Motor neuron (in vitro differentiated cells): Measurements from ENCODE around the gene RPP25. TPM values are rescaled to one million over a fixed set of nuclear protein-coding genes. Genes with fewer than 3 reads are reported as not detected.
A peak's percentile ranks its signal among the peaks of the same experiment; 100 is the strongest.

Experiments
- ATAC-seq, 8 experiments: fragments of 200-7000 bp; cut with Tn5 transposase; replicated peaks in 6 of 8; 2 replicates each; pipeline ENCODE4 v1.8.0; 2021; ENCODE audit warnings: mild to moderate bottlenecking in 8 of 8, moderate library complexity in 8 of 8
- H3K27ac ChIP-seq, 2 donors: fragments of 250-450 bp; sonication (Bioruptor Pico); 2 replicates each; pipeline ENCODE4 v1.9.0; 2021; ENCODE audit warnings: antibody characterized with exemption in 2 of 2, mild to moderate bottlenecking in 2 of 2, moderate library complexity in 1 of 2
- H3K4me1 ChIP-seq, 2 donors: fragments of 250-450 bp; sonication (Bioruptor Pico); replicated peaks in 1 of 2; 2 replicates each; pipeline ENCODE4 v1.6.1; 2021; ENCODE audit warnings: antibody characterized with exemption in 2 of 2, mild to moderate bottlenecking in 2 of 2, moderate library complexity in 1 of 2
- H3K4me3 ChIP-seq, 5 donors: fragments of 250-450 bp; sonication (Bioruptor Pico); 2 replicates each; pipeline ENCODE4 v1.9.0; 2021; ENCODE audit warnings: antibody characterized with exemption in 5 of 5, mild to moderate bottlenecking in 5 of 5, moderate library complexity in 4 of 5
- WGBS, 10 experiments: fragments of 450-650 bp; shearing (Covaris generic); methylation state at CpG; one replicate each; pipeline ENCODE4 v1.0.0; 2022; 5-methylcytosine and 5-hydroxymethylcytosine counted together
- in situ Hi-C, 9 experiments: fragments of 400-800 bp; cut with MboI; loops; one replicate each; pipeline ENCODE4 v1.15.0; 2021; ENCODE audit warnings: low sequenced_read_pairs in 9 of 9, low pct_unique_long_range_greater_than_20kb in 2 of 9; ENCODE audit not compliant: unreplicated experiment in 9 of 9
- total RNA-seq, 8 experiments: library from RNA; unstranded; fragments of 300-600 nt; gene quantifications; 2 replicates each; pipeline versions ENCODE4 v1.2.3 to v1.2.4, GENCODE V29; 2022

RPP25 gene
- total RNA-seq, 8 experiments from 2014 or later = 3.2 to 13.9 (median 9.5) TPM

DNA sequence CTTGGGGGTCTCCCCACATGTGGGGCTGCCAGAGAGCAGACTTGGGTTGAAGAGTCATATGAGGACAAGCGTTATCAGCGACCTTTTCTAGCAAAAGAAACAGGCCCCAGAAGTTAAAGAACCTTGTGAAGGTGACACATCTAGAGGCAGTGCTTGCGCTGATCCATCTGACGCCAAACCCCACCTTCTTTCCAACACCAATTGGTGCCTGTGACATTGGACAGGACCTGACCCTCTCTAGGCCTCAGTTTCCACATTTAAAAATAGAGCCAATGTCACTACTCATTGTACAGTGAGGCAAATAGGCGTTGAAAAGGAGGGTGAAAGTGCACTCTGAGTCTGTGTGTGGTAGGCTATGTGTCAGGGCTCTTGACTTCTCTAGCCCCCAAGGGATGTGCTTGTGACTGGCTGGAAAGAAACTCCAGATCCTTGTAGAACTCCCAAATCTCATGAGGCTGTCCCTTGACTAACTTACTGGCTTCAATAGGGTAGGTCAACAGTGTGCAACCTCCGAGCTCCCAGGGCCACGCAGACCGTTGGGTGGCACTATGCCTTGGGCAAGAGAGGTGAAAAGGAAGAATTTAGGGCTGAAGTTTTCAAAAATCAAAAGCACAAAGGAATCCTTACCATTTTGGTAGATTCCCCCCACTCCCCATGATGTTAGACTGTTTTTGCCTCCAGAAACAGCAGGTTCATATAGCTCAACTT is 49.3 kb downstream of the RPP25 start:
- peak overlapping the region; percentile 91 to 93 for H3K27ac ChIP-seq
- WGBS, 10 experiments = 41 to 93% (median 50%) methylated on average over 2 to 6 of the region's 8 CpGs; no CpG with 5 or more reads in 3 of the 10 experiments
- in situ Hi-C loops = no loop called here
- peak overlapping the region; percentile 55 to 95 (median 85) for H3K4me3 ChIP-seq
- peak in 3 of 8 experiments; percentile 2 to 10 (median 6) for ATAC-seq
- peaks cover 7 to 11% of the 10 kb centered on the region in 2 donors for H3K4me1 ChIP-seq

DNA sequence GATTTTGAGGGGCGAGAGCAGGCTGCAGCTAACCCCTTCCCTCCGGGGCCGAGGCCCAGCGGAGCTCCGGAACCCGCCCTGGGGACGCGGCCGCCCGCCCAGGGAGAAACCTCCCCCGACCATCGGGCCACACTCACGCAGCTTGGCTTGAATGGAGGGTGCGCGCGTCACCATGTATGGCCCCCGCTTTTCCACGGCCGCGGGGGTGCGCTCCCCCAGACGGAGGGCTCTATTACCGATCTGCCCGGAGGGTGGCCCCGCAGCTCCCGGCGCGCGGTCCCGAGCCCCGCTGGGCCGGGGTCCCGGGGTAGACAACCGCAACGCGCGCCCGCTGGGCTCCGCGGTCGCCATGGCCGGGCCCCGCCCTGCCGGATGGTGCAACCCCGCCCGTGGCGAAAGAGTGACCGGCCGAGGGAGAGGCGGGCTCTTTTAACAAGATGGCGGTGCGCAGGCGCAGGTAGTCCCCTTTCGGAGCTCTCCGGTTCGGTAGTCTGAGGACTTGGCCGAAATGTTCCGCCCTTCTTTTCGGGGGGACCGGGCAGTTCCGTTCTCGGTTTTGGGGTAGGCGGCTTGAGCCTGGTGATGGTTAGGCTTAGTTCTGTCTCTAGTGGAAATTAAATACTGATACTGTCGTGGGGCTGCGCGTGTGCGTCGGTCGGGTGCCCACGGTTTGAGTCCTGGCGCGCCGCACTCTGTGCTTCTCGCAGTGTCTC is 50.0 kb downstream of the RPP25 start, which contains the start of gene FAM219B:
TSS of gene FAM219B (minus strand) at position 402 of the 713 bp plus-strand sequence. CDS start at position 351, 51 bp downstream.
- ATAC-seq = peak; percentile 84 to 93 (median 91)
- Histone ChIP-seq H3K27ac (peak within 1 kb of the TSS; percentile 91 to 93), H3K4me3 (peak within 1 kb of the TSS; percentile 55 to 95 (median 85)), H3K4me1 (peaks cover 7 to 11% of the 10 kb centered on the region in 2 donors)
- in situ Hi-C loops = no loop called here
- 0 to 5% (median 0%) methylated on average over 1 to 9 of the region's 74 CpGs; no CpG with 5 or more reads in 6 of the 10 experiments for WGBS, 10 experiments

DNA sequence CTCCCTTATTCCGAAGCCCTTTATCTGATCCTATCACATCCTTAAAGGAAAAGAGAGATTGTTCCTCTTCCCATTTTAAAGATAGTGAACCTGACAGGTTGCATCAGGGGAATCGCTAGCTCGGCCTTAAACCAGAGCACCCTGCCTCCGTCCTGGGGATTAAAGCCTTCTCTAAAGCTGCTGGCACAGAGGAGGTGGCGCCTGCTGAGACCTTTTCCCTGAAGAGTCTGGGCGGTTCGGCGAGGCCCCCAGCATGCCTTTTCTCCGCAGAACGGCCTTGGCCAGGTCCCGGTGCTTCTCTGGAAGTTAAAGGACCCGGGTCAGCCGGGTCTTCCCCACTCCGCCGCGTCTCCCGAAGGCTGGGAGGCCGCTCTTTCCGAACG is 50.5 kb downstream of the RPP25 start:
- peak in 5 of 8 experiments; percentile 21 to 46 (median 40) for ATAC-seq

More for the DNA sequence above, 50.5 kb downstream of the RPP25 start:
- H3K27ac ChIP-seq = peak overlapping the region; percentile 91 to 93
- 0 to 10% (median 0%) methylated on average over 1 to 5 of the region's 20 CpGs; no CpG with 5 or more reads in 3 of the 10 experiments for WGBS, 10 experiments
- H3K4me3 ChIP-seq = peak overlapping the region; percentile 55 to 95 (median 85)
- in situ Hi-C loops = no loop called here
- peaks cover 7 to 11% of the 10 kb centered on the region in 2 donors for H3K4me1 ChIP-seq

Other genes with a start within 250 kb of the RPP25 start
- 1 to 10 TPM in 2 of 8 experiments, under 1 TPM in 5, not detected in 1; 0.21 to 3.8 (median 0.73) TPM for gene CYP1A1, start 231.2 kb downstream of the RPP25 start, total RNA-seq
- gene CYP1A2, start 207.9 kb downstream of the RPP25 start, total RNA-seq = under 1 TPM in 4 of 8 experiments, not detected in 4; 0.13 to 0.47 (median 0.14) TPM
- gene CSK, start 174.7 kb downstream of the RPP25 start, total RNA-seq = 100 to 1,000 TPM in 2 of 8 experiments, 10 to 100 TPM in 6; 15.6 to 155 (median 27.0) TPM
- gene LMAN1L, start 143.9 kb downstream of the RPP25 start, total RNA-seq = 1 to 10 TPM in 2 of 8 experiments, under 1 TPM in 5, not detected in 1; 0.08 to 1.8 (median 0.32) TPM
- under 1 TPM in 7 of 8 experiments, not detected in 1; 0.11 to 0.66 (median 0.32) TPM for gene CPLX3, start 130.1 kb downstream of the RPP25 start, total RNA-seq
- gene ULK3, start 113.6 kb downstream of the RPP25 start, total RNA-seq = 10 to 100 TPM; 19.8 to 37.2 (median 28.6) TPM
- gene SCAMP2, start 83.4 kb downstream of the RPP25 start, total RNA-seq = 10 to 100 TPM; 12.3 to 49.9 (median 24.0) TPM
- gene MPI, start 66.7 kb downstream of the RPP25 start, total RNA-seq = 10 to 100 TPM; 43.0 to 70.9 (median 54.5) TPM
- 10 to 100 TPM; 22.2 to 62.1 (median 46.6) TPM for gene FAM219B, start 49.9 kb downstream of the RPP25 start, total RNA-seq
- gene COX5A, start 18.7 kb downstream of the RPP25 start, total RNA-seq = 100 to 1,000 TPM; 108 to 262 (median 203) TPM
- gene SCAMP5, start 38.8 kb upstream of the RPP25 start, total RNA-seq = 10 to 100 TPM in 5 of 8 experiments, 1 to 10 TPM in 3; 3.6 to 62.7 (median 51.5) TPM
- gene PPCDC, start 66.8 kb upstream of the RPP25 start, total RNA-seq = 10 to 100 TPM in 4 of 8 experiments, 1 to 10 TPM in 4; 4.7 to 16.1 (median 9.9) TPM
- gene C15orf39, start 245.1 kb upstream of the RPP25 start, total RNA-seq = 10 to 100 TPM in 2 of 8 experiments, 1 to 10 TPM in 6; 2.2 to 11.0 (median 5.8) TPM